Panc1 (cell line): ENCODE measurements around the gene NBL1. TPM values are rescaled to one million over a fixed set of nuclear protein-coding genes. Genes with fewer than 3 reads are reported as not detected.

Source experiments
- ATAC-seq: fragments of 200-7000 bp; cut with Tn5 transposase; 2 replicates; pipeline ENCODE4 v1.9.1; 2020; ENCODE audit warnings: mild to moderate bottlenecking, moderate library complexity
- BruUV-seq: library from RNA; stranded (reverse); fragments of 400-500 nt; replicated peaks from 2 replicates; lab custom pipeline; 2021; lab: Mats Ljungman, UMichigan
- CTCF ChIA-PET: fragments of 300-600 bp; sonication (Branson Sonifier 250); formaldehyde crosslinking; loops from one replicate; lab custom pipeline; 2022; ENCODE audit warnings: antibody characterized with exemption; lab: Charles Lee
- POLR2A ChIA-PET: fragments of 300-600 bp; sonication (Branson Sonifier 250); formaldehyde crosslinking; loops from one replicate; lab custom pipeline; 2022; ENCODE audit warnings: antibody characterized with exemption; lab: Charles Lee
- DNase-seq: peaks from one replicate; pipeline ENCODE4 v3.0.0-alpha.2; 2010; ENCODE audit warnings: low read depth, low spot score
- H3K27ac ChIP-seq: 2 replicates; pipeline ENCODE4 v1.5.1; 2011; ENCODE audit warnings: mild to moderate bottlenecking, low read length, inconsistent platforms
- H3K27me3 ChIP-seq: fragments of 200-500 bp; sonication (Bioruptor generic); 2 replicates; pipeline ENCODE4 v1.6.0; 2014; ENCODE audit warnings: low read length, inconsistent platforms; ENCODE audit not compliant: control insufficient read depth, insufficient read depth
- H3K36me3 ChIP-seq: fragments of 200-500 bp; sonication (Bioruptor generic); 2 replicates; pipeline ENCODE4 v1.5.1; 2014; ENCODE audit warnings: inconsistent platforms, mild to moderate bottlenecking, low read length, moderate library complexity; ENCODE audit not compliant: control insufficient read depth, insufficient read depth
- H3K4me1 ChIP-seq: 2 replicates; pipeline ENCODE4 v1.5.1; 2011; ENCODE audit warnings: inconsistent platforms, mild to moderate bottlenecking, low read length, moderate library complexity; ENCODE audit not compliant: control insufficient read depth, insufficient read depth
- H3K4me3 ChIP-seq, 2 experiments: 2 replicates each; pipeline ENCODE4 v1.5.1; 2011 to 2012; ENCODE audit warnings: low read depth in 2 of 2, low read length in 2 of 2, mild to moderate bottlenecking in 2 of 2, inconsistent platforms in 1 of 2, moderate library complexity in 1 of 2
- H3K9me3 ChIP-seq: fragments of 200-500 bp; sonication (Bioruptor generic); 2 replicates; pipeline ENCODE4 v1.5.1; 2014; ENCODE audit warnings: low read depth, mild to moderate bottlenecking, inconsistent platforms, low read length, moderate library complexity; ENCODE audit not compliant: control insufficient read depth, insufficient read depth
- POLR2AphosphoS5 ChIP-seq: IDR thresholded peaks from 2 replicates; pipeline ENCODE4 v1.6.1; 2012; ENCODE audit warnings: mild to moderate bottlenecking, low read depth, low read length, moderate library complexity
- REST ChIP-seq, 2 experiments: IDR thresholded peaks; 2 replicates each; pipeline ENCODE4 v1.6.1; 2011 to 2012; ENCODE audit warnings: low read depth in 2 of 2, control low read depth in 1 of 2, low read length in 1 of 2, mild to moderate bottlenecking in 1 of 2, moderate library complexity in 1 of 2; ENCODE audit not compliant: insufficient read depth in 1 of 2
- SIN3A ChIP-seq: IDR thresholded peaks from 2 replicates; pipeline ENCODE4 v1.6.1; 2012; ENCODE audit warnings: low read depth, mild to moderate bottlenecking, low read length, moderate library complexity, borderline replicate concordance; ENCODE audit not compliant: insufficient read depth
- TCF7L2 ChIP-seq: IDR thresholded peaks from 2 replicates; pipeline ENCODE4 v1.6.1; 2011; ENCODE audit warnings: mild to moderate bottlenecking, low read depth, low read length, inconsistent platforms
- in situ Hi-C: cut with HindIII; loops from 2 replicates; pipeline ENCODE4 v1.10.0; 2016; ENCODE audit warnings: low sequenced_read_pairs, low pct_unique_long_range_greater_than_20kb
- intact Hi-C: fragments of 100-400 bp; cut with micrococcal nuclease; formaldehyde crosslinking; loops from one replicate; pipeline ENCODE4 v1.10.0; 2022; ENCODE audit not compliant: unreplicated experiment
- total RNA-seq: library from RNA; stranded (reverse); gene quantifications from one replicate; pipeline ENCODE4 v1.2.1, GENCODE V29; 2021; ENCODE audit not compliant: unreplicated experiment
- TF ChIP-seq, protein P1 (sequence below): fragments of 450-650 bp; IDR thresholded peaks from 2 replicates; pipeline ENCODE4 v1.5.1; 2017; ENCODE audit warnings: mild to moderate bottlenecking

Gene NBL1
- total RNA-seq, 1 experiment from 2014 or later = 191 TPM

- DNase-seq = no peak
- Histone ChIP-seq H3K27ac (no peak overlapping the region), H3K4me3 (no peak overlapping the region), H3K4me1 (peaks cover 16% of the 10 kb centered on the region), H3K9me3 (no peaks in the 10 kb centered on the region), H3K36me3 (peaks cover 11% of the 10 kb centered on the region; the same call in 1 of the 2 replicates), H3K27me3 (no peaks in the 10 kb centered on the region)
- TF ChIP-seq TCF7L2 = no peak
- TF ChIP-seq POLR2AphosphoS5 = no peak
- no peak for TF ChIP-seq SIN3A
- TF ChIP-seq, protein P1, sequence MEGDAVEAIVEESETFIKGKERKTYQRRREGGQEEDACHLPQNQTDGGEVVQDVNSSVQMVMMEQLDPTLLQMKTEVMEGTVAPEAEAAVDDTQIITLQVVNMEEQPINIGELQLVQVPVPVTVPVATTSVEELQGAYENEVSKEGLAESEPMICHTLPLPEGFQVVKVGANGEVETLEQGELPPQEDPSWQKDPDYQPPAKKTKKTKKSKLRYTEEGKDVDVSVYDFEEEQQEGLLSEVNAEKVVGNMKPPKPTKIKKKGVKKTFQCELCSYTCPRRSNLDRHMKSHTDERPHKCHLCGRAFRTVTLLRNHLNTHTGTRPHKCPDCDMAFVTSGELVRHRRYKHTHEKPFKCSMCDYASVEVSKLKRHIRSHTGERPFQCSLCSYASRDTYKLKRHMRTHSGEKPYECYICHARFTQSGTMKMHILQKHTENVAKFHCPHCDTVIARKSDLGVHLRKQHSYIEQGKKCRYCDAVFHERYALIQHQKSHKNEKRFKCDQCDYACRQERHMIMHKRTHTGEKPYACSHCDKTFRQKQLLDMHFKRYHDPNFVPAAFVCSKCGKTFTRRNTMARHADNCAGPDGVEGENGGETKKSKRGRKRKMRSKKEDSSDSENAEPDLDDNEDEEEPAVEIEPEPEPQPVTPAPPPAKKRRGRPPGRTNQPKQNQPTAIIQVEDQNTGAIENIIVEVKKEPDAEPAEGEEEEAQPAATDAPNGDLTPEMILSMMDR = no peak
- TF ChIP-seq REST (IDR thresholded peaks at IDR 0.05; ENCODE audit: insufficient read depth in 1 of 2, low read depth in 2 of 2, low read length in 1 of 2) = no peak
- in situ Hi-C loops = no loop called here
- CTCF ChIA-PET = no interaction called here
- BruUV-seq = no TSS peak
- POLR2A ChIA-PET = interaction anchor here (0.6 kb wide), 1 partner anchor 23 kb away, joined by 3 read pairs; a partner anchor contains a TSS
- intact Hi-C loops = no loop called here
- no peak for ATAC-seq
Measured at GRCh38 chr1:19619697-19620384, 24.3 kb upstream of the NBL1 start.

DNA sequence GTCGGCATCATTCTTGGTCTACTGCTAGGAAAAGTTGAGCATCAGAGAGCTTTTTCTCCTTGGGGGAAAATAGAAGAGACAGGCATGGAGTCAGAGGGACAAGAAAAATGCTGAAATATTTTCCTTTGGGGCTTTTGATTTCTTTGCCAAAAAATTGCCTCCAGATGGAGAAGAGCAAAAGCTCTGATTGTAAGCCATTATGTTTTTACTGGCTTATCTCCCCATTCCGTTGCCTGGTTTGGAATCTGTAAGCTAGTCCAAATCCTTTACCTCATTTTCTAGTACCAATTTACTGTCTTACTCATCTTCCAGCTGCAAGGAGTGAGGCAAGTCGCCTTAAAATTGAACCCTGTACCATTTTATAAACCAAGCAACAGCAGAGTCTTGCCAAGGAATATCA is 23.3 kb upstream of the NBL1 start:
- no peak for ATAC-seq
- intact Hi-C loops = no loop called here
- ChIA-PET CTCF (no interaction called here), POLR2A (no interaction called here)
- no TSS peak for BruUV-seq
- in situ Hi-C loops = no loop called here
- no peaks in the 10 kb centered on the region for H3K27me3 ChIP-seq
- H3K4me3 ChIP-seq = no peak overlapping the region
- no peak overlapping the region for H3K27ac ChIP-seq
- H3K9me3 ChIP-seq = no peaks in the 10 kb centered on the region
- no peak for DNase-seq
- TF ChIP-seq, protein P1 = no peak
- TF ChIP-seq TCF7L2 (no peak), REST (IDR thresholded peaks at IDR 0.05; ENCODE audit: insufficient read depth in 1 of 2, low read depth in 2 of 2, low read length in 1 of 2) (no peak), POLR2AphosphoS5 (no peak), SIN3A (no peak)
- H3K36me3 ChIP-seq = peaks cover 12% of the 10 kb centered on the region; the same call in 1 of the 2 replicates
- H3K4me1 ChIP-seq = peaks cover 16% of the 10 kb centered on the region
